T1000 (cell line): ENCODE data around the gene CENPF.
"Not testable (repeated sequence)": the region's sequence is repeated elsewhere in the genome, so short reads cannot be mapped to it uniquely, and the experiment has no call there.

Source experiments
- DNase-seq: peaks from one replicate; lab custom pipeline; 2025; ENCODE audit warnings: mixed read lengths; lab: John Stamatoyannopoulos, UW

The CENPF gene

DNA sequence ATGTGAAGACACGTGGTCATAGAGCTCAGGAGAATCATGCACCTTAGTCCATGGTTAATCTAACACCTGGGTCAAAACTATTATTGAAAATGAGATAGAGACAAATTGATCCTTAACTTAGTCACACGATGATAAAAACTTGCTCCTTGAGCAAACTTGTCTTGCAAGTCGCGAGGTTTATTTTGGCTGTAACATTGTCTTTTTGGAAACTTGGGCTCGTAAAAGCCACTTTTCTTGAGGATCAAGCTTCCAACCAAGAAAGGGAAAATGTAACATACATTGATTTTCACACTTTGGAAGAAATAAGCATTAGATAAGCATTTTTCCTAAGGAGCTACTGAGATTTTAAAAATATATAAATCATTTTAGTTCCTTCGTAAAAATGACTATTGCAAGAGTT lies 19.9 kb upstream of the CENPF start:
- no peak for DNase-seq

DNA sequence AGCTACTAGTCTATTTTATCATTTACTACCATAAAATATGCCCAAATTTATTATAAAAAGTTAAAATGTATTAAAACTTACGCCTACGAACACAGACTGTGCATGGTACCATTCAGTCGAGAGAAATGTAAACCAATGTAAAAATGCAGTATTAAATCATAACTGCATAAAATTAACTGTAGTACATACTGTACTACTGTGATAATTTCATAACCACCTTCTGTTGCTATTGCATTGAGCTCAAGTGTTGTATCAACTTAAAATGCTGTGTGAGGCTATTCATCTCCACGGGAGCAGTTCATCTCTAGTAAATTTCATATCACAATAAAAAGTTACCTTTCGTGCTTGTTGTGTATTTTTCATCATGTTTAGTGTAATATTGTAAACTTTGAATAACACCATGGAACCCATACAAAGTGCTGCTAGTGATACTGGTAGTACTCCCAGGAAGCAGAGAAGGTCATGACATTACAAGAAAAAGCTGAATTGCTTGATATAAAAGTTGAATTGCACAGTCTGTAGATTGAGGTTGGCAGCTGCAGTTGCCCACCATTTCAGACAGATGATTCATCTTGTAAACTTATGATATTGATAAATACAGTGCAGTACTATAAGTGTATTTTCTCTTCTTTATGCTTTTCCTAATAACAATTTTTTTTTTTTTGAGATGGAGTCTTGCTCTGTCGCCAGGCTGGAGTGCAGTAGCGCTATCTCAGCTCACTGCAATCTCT lies 19.0 kb upstream of the CENPF start:
- no peak for DNase-seq

DNA sequence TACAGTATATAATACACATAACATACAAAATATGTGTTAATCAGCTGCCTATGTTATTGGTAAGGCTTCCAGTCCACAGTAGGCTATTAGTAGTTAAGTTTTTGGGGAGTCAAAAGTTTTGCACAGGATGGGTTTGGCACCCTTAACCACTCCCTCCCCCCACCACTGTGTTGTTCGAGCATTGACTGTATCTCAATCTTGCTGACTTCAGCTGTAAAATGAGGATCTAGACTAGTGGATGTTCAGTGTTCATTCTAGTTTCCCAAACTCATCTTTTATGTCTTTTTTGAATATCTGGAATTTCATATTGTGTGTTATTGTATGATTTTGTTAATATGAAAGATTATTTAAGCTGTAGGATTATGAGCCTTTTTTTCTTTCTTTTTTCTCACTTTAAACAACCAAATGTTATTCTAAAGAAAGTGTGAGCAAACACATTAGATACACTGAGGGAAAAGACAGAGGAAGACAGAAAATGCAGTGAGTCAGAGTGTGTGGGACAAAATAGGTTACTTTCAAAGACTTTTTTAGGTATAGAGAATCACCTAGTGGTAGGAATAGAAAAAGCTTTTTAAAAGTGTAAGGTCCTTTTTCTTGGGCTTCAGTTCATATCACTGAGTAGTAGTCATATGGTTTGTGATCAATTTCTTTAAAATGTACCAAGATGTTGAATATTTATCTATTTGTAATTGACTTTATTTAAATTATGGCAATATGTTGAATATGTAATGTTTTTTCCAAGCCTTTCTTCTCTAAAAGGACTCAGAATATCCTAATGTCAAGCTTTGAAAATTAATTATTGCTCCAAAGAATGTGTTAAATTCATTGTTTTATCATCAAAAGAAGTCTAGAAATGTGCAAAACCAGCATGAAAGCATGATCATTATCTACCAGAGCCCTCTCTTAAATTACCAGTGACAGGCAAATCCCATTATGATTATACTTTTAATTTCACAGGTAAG lies 17.9 kb upstream of the CENPF start:
- DNase-seq: no peak

DNA sequence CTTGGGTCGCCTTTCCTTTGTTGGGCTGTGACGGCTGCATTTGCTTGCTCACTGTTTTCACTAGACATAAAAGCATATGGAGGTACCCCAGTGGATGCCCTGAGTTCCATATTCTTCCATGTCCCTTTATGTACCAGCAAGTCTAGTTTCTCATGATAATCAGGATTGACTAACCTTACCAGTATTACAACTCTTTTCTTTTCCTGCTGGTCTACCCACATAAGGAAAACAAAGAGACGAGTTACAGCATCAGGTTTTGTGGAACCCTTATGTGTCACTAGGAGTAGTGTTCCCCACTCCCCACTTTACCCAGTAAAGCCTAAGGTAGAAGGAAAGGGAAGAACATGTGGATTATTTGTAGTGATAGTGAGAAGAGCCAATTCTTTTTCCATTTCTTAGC lies 16.4 kb upstream of the CENPF start:
- DNase-seq: no peak

DNA sequence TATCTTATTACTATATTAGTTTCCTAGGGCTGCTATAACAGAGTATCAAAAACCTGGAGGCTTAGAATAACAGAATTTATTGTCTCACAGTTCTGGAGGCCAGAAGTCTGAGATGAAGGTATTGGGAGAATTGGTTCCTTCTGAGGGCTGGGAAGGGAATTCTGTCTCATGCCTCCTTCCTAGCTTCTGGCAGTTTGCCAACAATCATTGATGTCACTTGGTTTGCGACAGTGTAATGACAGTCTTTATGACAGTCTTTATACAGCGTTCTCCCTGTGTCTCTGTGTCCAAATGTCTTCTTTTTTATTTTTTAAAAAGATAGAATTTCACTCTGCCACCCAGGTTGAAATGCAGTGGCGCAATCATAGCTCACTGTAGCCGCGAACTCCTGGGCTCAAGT lies 15.8 kb upstream of the CENPF start:
- no peak for DNase-seq

DNA sequence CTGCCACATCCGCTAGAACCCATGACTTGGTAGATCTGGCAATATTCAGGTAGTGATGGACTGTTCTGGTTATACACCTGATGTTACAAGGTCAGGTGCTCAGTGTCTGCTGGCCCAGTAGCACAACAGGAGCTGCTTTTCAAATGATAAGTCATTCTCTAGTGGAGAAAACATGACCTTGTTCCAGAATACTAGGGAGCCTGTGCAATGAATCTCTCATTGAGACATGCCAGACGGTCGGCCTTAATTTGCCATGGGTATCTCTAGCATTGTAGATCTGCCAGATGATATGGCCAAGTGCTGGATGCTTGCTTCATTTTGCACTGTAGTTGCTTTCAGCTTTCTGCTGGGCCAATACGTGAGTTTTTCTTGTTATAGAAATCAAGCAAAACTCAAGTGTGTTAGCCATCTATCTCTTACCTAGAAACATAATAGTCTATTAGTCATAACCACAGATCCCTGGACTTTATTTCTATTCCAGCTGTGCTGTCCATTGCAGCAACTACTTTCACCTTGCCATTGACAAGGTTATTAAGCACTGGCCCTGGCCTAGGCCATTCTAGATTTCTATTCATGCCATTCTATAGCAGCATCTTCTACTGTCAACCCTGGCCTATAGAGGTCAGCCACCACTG lies 13.9 kb upstream of the CENPF start:
- DNase-seq: no peak

DNA sequence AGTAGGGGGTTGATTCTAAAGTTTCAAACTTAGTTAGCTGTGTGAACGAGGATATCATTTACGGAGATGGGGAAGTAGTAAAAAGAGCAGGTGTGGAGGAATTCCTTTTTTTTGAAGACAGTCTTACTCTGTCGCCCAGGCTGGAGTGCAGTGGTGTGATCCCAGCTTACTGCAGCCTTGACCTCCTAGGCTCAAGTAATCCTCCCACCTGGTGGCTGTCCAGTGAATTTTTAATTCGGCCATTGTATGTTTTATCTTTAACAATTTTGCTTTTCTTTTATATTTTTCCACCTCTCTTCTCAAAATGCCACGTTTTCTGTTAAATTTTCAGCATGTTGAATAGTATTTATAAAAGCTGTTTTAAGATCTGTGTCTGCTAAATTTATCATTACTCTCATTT lies 12.3 kb upstream of the CENPF start:
- no peak for DNase-seq

DNA sequence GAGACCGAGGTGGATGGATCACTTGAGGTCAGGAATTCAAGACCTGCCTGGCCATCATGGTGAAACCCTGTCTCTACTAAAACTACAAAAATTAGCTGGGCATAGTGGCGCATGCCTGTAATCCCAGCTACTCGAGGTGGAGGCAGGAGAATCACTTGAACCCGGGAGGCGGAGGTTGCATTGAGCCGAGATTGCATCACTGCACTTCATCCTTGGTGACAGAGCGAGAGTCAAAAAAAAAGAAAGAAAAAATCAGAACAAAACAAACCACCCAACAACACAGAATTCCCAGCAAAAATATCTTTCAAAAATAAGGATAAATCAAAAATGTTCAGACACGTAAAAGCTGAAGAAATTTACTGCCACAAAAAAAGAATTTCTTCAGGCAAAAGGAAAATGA lies 11.1 kb upstream of the CENPF start:
- DNase-seq: not testable (repeated sequence)

DNA sequence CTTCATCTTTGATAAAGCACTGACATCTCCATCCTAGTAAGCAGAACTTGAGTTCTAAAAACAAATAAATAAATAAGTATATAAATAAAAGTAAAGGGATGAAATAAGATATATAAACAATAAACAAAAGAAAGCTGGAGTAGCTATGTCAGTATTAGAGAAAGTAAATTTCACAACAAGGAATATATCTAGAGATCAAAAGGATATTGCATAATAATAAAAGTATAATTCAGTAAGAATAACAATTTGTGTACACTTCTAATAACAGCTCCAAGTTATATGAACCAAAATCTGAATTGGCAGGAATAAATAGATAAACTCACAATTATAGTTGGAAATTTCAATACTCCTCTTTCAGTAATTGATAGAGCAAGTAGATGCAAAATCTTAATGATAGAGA lies 9.8 kb upstream of the CENPF start:
- no peak for DNase-seq

DNA sequence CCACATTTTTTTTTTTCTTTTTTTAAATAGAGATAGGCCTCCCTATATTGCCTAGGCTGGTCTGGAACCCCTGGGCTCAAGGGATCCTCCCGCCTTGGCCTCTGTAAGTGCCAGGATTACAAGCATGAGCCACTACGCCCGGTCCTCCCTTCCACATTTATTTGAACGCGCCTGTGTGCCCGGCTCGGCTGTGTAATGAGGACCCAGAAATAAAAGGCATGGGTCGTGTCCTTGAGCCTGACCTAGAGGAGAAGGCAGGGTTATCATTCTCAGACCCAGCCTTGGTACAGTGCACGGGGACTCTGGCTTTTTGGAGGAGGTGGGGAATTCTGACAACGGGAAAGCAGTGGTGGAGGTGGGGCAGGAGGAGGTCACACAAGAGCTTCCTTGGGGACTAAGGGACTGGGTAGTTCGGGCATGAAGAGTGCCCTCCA lies 841 bp downstream of the CENPF start:
- no peak for DNase-seq

DNA sequence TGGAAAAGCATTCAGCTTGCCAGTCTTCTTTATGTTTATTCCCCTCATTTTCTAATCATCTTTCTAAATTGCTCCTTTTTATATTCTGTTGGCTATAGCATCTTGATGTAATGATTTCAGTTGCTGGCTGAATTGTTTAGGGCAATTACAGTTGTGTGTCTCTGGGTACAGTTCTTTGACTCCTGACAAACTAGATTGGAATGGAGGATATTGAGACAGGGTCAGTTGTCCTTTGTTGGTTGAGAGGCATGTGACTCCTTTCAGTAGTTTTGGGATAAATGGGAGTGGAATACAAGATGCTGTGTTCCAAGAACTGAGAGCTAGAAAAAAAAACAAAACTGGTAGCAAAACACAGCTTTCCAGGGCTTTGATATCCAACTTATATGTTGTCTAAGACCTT lies 1.5 kb downstream of the CENPF start:
- DNase-seq: no peak

DNA sequence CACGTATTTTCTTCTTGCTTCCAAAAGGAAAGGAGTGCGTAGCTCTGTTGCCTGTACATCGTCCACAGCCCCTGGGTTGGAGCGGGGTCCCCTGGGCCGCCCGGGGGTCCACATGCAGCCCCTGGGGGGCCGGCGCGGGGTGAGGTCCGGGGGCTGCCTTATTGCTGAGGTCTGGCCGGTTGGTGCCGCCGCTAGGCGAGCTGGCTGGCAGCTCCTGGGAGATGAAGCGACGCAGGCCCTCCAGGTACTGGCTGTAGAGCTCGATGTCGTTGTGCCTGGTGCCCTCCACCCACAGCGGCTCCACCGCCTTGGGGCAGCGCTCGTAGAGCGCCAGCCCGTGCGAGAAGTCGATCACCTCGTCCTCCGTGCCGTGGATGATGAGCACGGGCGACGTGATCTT lies 2.5 kb downstream of the CENPF start:
- not testable (repeated sequence) for DNase-seq

DNA sequence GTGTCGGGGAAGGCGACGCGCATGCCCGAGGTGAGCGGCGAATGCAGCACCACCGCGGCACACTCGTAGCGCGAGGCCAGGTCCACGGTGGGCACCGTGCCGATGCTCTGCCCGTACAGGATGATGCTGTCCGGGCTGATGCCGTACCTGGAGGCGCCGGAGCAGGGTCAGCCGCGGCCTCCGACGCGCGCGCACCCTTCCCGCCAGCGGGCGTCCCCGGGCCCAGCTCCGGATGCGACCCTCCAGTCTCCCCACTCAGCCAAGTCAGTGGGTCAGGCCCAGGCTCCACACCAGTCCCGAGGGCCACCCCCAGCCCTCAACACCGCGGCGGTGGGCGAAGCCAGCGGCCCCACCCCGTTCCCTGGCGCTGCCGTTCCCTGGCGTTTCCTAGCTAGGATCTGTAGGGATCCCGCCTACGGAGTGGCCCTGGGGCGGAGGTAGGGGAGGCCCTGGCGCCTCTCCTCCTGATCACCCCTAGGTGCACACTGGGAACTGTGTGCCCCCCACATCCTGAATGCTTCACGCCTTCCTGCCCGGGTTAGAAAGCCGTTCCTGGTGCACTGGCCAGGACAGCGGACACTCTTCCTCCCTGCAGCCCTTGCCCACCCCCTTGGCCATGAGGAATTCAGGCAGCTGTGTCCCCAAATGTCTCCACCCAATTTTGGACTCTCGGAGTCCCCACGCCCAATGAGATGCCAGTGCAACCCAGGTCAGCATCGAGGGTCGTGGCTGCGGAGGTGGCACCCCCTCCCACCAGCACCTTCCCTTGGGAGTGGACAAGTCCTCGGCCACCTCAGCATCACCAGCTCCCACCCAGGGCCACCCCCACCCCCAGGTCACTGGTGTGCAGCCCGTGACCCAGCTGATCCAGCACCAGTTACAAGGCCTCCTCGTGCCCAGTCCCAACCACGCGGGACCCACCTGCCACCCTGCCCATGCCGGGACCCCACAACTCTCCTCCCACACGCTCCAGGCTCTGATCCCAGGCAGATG lies 3.2 kb downstream of the CENPF start:
- DNase-seq: not testable (repeated sequence)

DNA sequence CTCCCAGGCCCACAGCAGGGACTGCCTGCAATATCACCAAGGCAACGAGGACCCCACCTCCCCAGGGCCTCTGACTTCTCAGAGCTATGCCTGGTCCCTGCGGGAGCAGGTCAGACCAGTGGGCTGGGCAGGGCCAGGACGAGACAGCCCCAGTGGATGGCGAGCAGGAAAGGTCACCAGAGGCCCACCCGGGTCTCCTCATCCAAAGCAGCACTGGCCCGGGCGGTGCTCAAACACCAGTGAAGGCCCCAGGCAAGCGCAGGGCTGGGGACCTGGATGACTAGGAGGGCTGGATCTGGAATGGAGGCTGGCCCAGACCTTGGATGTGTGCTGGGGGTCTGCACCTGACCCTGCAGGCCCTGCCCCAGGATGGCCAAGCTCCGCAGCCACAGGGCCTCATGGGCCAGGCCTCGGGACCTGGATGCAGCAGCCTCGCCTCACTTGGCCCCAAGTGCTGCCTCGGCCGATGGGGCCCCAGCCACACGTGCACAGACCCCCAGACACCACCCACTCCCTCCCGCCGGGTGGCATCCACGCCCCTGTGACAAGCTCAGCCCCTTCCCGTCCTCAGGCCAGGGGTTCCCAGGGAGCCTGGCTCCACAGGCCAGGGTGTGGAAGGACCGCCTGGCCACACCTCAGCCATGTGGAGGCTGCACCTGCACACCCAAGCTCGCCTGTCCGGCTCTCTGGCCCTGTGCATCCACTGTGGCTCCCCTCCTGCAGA lies 4.7 kb downstream of the CENPF start:
- DNase-seq: not testable (repeated sequence)

DNA sequence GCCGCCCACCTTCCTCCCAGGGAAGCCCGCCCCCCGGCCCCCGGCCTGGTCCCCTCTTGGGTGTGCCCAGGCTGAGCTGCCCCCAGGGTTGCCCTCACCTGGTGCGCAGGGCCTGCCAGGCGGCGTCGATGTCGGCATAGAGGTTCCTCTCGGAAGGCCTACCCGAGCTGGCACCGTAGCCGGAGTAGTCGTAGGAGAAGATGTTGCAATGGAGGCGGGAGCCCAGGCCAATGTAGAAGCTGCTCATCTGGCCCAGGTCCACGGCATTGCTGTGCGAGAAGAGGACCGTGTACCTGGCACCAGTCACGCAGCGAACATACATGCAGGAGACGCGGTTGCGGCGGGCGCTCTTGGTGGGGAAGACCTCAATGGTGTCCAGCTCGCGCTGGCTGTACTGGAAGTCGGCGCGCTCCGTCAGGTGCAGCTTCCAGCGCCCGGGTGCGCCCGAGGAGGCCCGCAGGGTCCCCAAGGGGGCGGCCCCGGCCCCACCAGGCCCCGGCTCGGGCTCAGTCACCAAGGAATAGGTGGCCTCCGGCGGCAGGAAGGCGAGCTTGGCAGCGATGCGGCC lies 5.3 kb downstream of the CENPF start:
- not testable (repeated sequence) for DNase-seq

DNA sequence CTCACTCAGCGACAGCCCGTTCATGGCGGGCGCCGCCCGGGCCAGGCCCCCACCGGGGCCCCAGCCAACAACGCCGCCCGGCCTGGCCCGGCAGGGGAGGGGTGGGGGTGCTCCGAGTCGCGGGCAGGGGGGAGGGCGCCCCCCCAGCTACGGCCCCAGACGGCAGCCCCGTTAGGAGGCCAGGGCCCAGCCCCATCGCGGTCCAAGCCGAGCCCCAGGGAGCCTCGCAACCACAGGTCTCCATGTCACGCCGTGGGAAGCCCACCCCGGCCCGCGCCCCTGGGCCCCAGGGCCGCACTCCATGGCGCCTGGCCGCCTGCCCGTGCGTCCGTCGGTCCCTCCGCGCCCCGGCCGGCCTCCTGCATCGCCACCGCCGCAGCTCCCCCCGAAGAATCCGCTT lies 5.8 kb downstream of the CENPF start:
- not testable (repeated sequence) for DNase-seq

DNA sequence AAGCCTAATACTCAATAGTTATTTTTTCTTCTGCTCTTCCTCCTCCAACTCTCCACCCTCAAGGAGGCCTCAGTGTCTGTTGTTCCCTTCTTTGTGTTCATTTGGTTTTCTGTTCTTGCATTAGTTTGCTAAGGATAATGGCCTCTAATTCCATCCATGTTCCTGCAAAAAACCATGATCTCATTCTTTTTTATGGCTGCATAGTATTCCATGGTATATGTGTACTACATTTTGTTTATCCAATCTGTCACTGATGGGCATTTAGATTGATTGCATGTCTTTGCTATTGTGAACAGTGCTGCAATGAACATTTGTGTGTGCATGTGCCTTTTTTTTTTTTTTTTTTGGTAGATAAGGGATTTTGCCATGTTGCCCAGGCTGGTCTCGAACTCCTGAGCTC lies 6.7 kb downstream of the CENPF start:
- DNase-seq: no peak

DNA sequence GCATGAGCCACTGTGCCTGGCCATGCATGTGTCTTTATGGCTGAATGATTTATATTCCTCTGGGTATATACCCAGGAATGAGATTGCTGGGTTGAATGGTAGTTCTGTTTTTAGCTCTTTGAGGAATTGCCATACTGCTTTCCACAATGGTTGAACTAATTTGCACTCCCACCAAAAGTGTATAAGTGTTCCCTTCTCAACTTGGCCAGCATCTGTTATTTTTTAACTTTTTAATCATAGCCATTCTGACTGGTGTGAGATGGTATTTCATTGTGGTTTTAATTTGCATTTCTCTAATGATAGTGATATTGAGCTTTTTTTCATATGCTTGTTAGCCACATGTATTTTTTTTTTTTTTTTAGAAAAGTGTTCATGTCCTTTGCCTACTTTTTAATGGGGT lies 7.1 kb downstream of the CENPF start:
- not testable (repeated sequence) for DNase-seq

DNA sequence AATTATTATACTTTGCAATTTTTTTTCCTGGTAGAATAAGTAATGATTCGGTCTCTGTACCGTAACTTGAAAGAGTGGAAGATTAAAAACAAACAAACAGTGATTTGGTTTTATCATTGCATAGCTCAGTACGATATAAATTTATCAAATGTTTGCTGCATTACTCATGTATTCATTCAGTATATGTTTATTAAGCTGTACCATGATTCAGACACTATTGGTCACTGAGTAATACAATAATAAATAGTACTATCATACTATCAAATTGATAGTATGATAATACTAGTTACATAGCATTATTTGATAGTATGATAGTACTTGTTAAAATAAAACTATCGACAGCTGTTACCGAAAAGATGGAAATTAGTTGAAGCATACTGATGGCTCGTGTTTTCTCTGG lies 12.1 kb downstream of the CENPF start:
- no peak for DNase-seq

DNA sequence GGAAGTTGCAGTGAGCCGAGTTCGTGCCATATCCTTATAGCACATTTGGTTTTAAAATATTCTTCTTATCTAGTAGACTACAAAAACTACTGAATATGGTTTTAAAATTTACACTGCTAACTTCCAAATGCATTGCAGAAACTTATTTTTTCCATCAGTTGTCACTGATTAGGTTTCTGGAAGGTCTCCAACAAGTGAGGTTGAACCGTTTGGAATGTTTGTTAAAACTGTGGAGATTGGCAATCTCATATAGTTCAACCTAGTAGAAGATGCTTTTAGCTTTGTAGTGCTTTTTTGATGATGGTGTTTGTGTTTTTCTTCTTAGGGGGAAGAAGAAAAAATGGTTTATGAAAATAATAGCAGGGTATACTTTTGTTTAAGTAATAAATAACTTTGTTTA lies 12.9 kb downstream of the CENPF start:
- no peak for DNase-seq
